IMR-90 (cell line): ENCODE data around the gene SLC44A1. TPM values are rescaled to one million over a fixed set of nuclear protein-coding genes. Genes with fewer than 3 reads are reported as not detected.

Experiments used
- ATAC-seq: fragments of 200-7000 bp; cut with Tn5 transposase; 2 replicates; pipeline ENCODE4 v1.9.1; 2020; ENCODE audit warnings: low read depth, mild to moderate bottlenecking, moderate library complexity
- BruUV-seq: library from RNA; stranded (reverse); fragments of 400-500 nt; replicated peaks from 2 replicates; lab custom pipeline; 2021; lab: Mats Ljungman, UMichigan
- CTCF ChIA-PET: fragments of 300-600 bp; formaldehyde crosslinking; extraction: SDS; loops from one replicate; lab custom pipeline; 2021; ENCODE audit warnings: antibody characterized with exemption; lab: Yijun Ruan, JAX
- POLR2A ChIA-PET: fragments of 300-600 bp; sonication (Branson Sonifier 250); formaldehyde crosslinking; loops from one replicate; lab custom pipeline; 2022; ENCODE audit warnings: antibody characterized with exemption; ENCODE audit not compliant: unreplicated experiment; lab: Charles Lee
- DNase-seq: peaks from one replicate; pipeline ENCODE4 v3.0.0; 2013
- H2AFZ ChIP-seq: replicated peaks from 2 replicates; pipeline ENCODE3; 2013; ENCODE audit warnings: low read length, mild to moderate bottlenecking; ENCODE audit not compliant: poor library complexity
- H2AK5ac ChIP-seq: 2 replicates; pipeline ENCODE4 v1.6.1; 2013; ENCODE audit warnings: low read depth, low read length, inconsistent platforms
- H2AK9ac ChIP-seq: replicated peaks from 2 replicates; pipeline ENCODE3; 2013; ENCODE audit warnings: mild to moderate bottlenecking, low read depth, low read length, moderate library complexity; ENCODE audit not compliant: poor library complexity
- H2BK120ac ChIP-seq: 2 replicates; pipeline ENCODE4 v1.6.1; 2013; ENCODE audit warnings: low read depth, low read length, inconsistent platforms
- H2BK15ac ChIP-seq: 3 replicates; pipeline ENCODE4 v1.6.1; 2013; ENCODE audit warnings: low read depth, low read length, inconsistent platforms
- H2BK20ac ChIP-seq: 2 replicates; pipeline ENCODE4 v1.6.1; 2013; ENCODE audit warnings: low read depth, mild to moderate bottlenecking, inconsistent platforms, low read length, moderate library complexity
- H2BK5ac ChIP-seq: 2 replicates; pipeline ENCODE4 v1.6.1; 2013; ENCODE audit warnings: mild to moderate bottlenecking, low read depth, low read length, inconsistent platforms; ENCODE audit not compliant: poor library complexity, severe bottlenecking
- H3K14ac ChIP-seq: replicated peaks from 2 replicates; pipeline ENCODE4 v1.6.1; 2013; ENCODE audit warnings: low read depth, low read length, inconsistent platforms
- H3K18ac ChIP-seq: 2 replicates; pipeline ENCODE4 v1.6.1; 2013; ENCODE audit warnings: low read depth, low read length, control low read depth
- H3K23ac ChIP-seq: 2 replicates; pipeline ENCODE4 v1.6.1; 2013; ENCODE audit warnings: low read depth, low read length, inconsistent platforms
- H3K27ac ChIP-seq: 2 replicates; pipeline ENCODE4 v1.5.1; 2013; ENCODE audit warnings: mild to moderate bottlenecking, control low read depth, low read length; ENCODE audit not compliant: insufficient read depth
- H3K27me3 ChIP-seq: 2 replicates; pipeline ENCODE4 v1.6.1; 2013; ENCODE audit warnings: low read length; ENCODE audit not compliant: control insufficient read depth, insufficient read depth
- H3K36me3 ChIP-seq: 2 replicates; pipeline ENCODE4 v1.6.1; 2013; ENCODE audit warnings: low read length, mixed read lengths; ENCODE audit not compliant: control insufficient read depth, insufficient read depth
- H3K4ac ChIP-seq: 2 replicates; pipeline ENCODE4 v1.6.1; 2013; ENCODE audit warnings: low read depth, low read length, inconsistent platforms
- H3K4me1 ChIP-seq: 2 replicates; pipeline ENCODE4 v1.6.1; 2013; ENCODE audit warnings: low read length, mixed read lengths; ENCODE audit not compliant: control insufficient read depth, insufficient read depth
- H3K4me2 ChIP-seq: 2 replicates; pipeline ENCODE4 v1.6.1; 2013; ENCODE audit warnings: low read depth, mild to moderate bottlenecking, control low read depth, low read length, moderate library complexity
- H3K4me3 ChIP-seq: 2 replicates; pipeline ENCODE4 v1.5.1; 2013; ENCODE audit warnings: low read depth, mild to moderate bottlenecking, control low read depth, low read length, moderate library complexity; ENCODE audit not compliant: insufficient read depth
- H3K56ac ChIP-seq: 2 replicates; pipeline ENCODE4 v1.6.1; 2013; ENCODE audit warnings: low read length, inconsistent platforms; ENCODE audit not compliant: insufficient read depth; ENCODE audit errors: extremely low read depth
- H3K79me1 ChIP-seq, 2 experiments: 2 replicates each; pipeline ENCODE4 v1.6.1; 2013; ENCODE audit warnings: low read length in 2 of 2, inconsistent platforms in 1 of 2, low read depth in 1 of 2
- H3K9ac ChIP-seq: 2 replicates; pipeline ENCODE4 v1.6.1; 2013; ENCODE audit warnings: low read depth, low read length, control low read depth
- H3K9me1 ChIP-seq: 2 replicates; pipeline ENCODE4 v1.6.1; 2013; ENCODE audit warnings: low read length, inconsistent platforms; ENCODE audit not compliant: insufficient read depth
- H3K9me3 ChIP-seq: 2 replicates; pipeline ENCODE4 v1.6.1; 2013; ENCODE audit warnings: low read length; ENCODE audit not compliant: control insufficient read depth, insufficient read depth
- H4K20me1 ChIP-seq: 2 replicates; pipeline ENCODE4 v1.6.1; 2013; ENCODE audit warnings: low read length, inconsistent platforms; ENCODE audit not compliant: insufficient read depth
- H4K5ac ChIP-seq: 2 replicates; pipeline ENCODE4 v1.6.1; 2013; ENCODE audit warnings: mild to moderate bottlenecking, low read depth, low read length, control low read depth
- H4K8ac ChIP-seq, 2 experiments: 2 replicates each; pipeline ENCODE4 v1.6.1; 2013; ENCODE audit warnings: low read depth in 2 of 2, low read length in 2 of 2, control low read depth in 1 of 2, inconsistent platforms in 1 of 2
- H4K91ac ChIP-seq: 2 replicates; pipeline ENCODE4 v1.6.1; 2013; ENCODE audit warnings: low read depth, low read length, inconsistent platforms; ENCODE audit not compliant: insufficient read depth
- BHLHE40 ChIP-seq: fragments of 150-350 bp; IDR thresholded peaks from 2 replicates; pipeline ENCODE4 v1.6.1; 2016; ENCODE audit warnings: mild to moderate bottlenecking, low read depth, low read length
- CEBPB ChIP-seq: IDR thresholded peaks from 2 replicates; pipeline ENCODE4 v1.6.1; 2012; ENCODE audit warnings: low read depth, low read length, improper control_type of control experiment
- SMC3 ChIP-seq: fragments of 150-350 bp; IDR thresholded peaks from 2 replicates; pipeline ENCODE4 v1.6.1; 2016; ENCODE audit warnings: low read depth, mild to moderate bottlenecking, antibody characterized with exemption, low read length, moderate library complexity
- USF2 ChIP-seq: fragments of 150-350 bp; IDR thresholded peaks from 2 replicates; pipeline ENCODE4 v1.6.1; 2017; ENCODE audit warnings: mild to moderate bottlenecking, antibody characterized with exemption, low read length, low read depth
- WGBS, 2 experiments: methylation state at CpG; one replicate each; pipeline versions ENCODE4 v1.1.5 to v1.1.7; 2013; ENCODE audit warnings: missing lambda C conversion rate in 2 of 2; ENCODE audit not compliant: insufficient read length in 1 of 2; ENCODE audit errors: extremely low coverage in 2 of 2; 5-methylcytosine and 5-hydroxymethylcytosine counted together
- dilution Hi-C: fragments of 300-500 bp; cut with HindIII; formaldehyde crosslinking; loops from one replicate; pipeline ENCODE4 v1.14.3; 2018; ENCODE audit warnings: low sequenced_read_pairs; ENCODE audit not compliant: unreplicated experiment
- in situ Hi-C: fragments of 300-500 bp; cut with MboI; formaldehyde crosslinking; loops from 3 replicates; pipeline ENCODE4 v1.14.3; 2019; ENCODE audit warnings: low sequenced_read_pairs, inconsistent platforms, mixed read lengths
- intact Hi-C: fragments of 100-400 bp; cut with micrococcal nuclease; formaldehyde crosslinking; loops from 2 replicates; pipeline ENCODE4 v1.10.0; 2022
- polyA plus RNA-seq, 3 experiments: library from polyadenylated mRNA; depleted of rRNA; stranded (reverse); fragments of >200 nt; gene quantifications; 2 replicates each; pipeline ENCODE4 v1.2.3, GENCODE V29; 2012; ENCODE audit warnings: low replicate concordance in 1 of 3
- total RNA-seq: library from RNA; depleted of rRNA; stranded (reverse); fragments of >200 nt; gene quantifications from 2 replicates; pipeline ENCODE4 v1.2.3, GENCODE V29; 2012

Gene SLC44A1
- total and polyA plus RNA-seq, 2 of the 4 experiments (the other 2 are of a cell fraction) = 5.2 to 21.7 TPM

DNA sequence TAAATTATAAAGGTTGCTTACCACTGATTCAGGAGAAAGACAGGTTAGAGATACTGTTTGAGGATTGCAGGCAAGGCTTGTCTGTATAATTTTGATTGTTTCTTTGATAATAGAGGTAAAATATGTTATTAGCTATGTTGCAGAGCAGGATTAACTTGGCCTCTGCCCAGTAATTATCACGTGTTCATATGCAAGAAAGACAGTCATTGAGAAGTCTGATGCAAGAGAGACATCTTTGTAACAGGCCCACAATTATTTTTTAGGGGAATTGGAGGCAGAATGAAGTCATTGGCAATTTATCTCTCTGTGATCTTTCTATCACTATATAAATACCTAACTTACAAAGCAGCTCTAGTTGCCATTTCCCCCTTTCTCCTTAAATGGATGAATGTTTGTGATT is 46.0 kb downstream of the SLC44A1 start:
- H3K23ac ChIP-seq = no peak overlapping the region
- no peak for TF ChIP-seq BHLHE40
- TF ChIP-seq CEBPB = peak; percentile 72
- TF ChIP-seq USF2 = peak; percentile 43; the same call in 1 of the 2 replicates
- TF ChIP-seq SMC3 = no peak
- dilution Hi-C loops = no loop called here

More for the DNA sequence above, 46.0 kb downstream of the SLC44A1 start:
- Histone ChIP-seq H3K4me1 (peaks cover 5% of the 10 kb centered on the region), H2AFZ (no peak overlapping the region), H2AK5ac (no peak overlapping the region), H3K4me2 (no peak overlapping the region), H3K27me3 (no peaks in the 10 kb centered on the region), H4K5ac (no peak overlapping the region), H4K20me1 (no peaks in the 10 kb centered on the region; the same call in 1 of the 2 replicates), H3K14ac (no peak overlapping the region; the same call in 1 of the 2 replicates), H3K9me1 (no peaks in the 10 kb centered on the region), H3K18ac (no peak overlapping the region; the same call in 1 of the 2 replicates), H3K9me3 (no peaks in the 10 kb centered on the region), H4K91ac (no peak overlapping the region), H3K79me1 (peaks cover 5 to 6% of the 10 kb centered on the region in 2 experiments; a peak in 3 of 4 replicates), H3K27ac (no peak overlapping the region), H2AK9ac (no peak overlapping the region), H2BK120ac (no peak overlapping the region), H3K4me3 (no peak overlapping the region), H2BK5ac (no peak overlapping the region), H4K8ac (no peak overlapping the region), H3K9ac (no peak overlapping the region), H2BK20ac (no peak overlapping the region), H3K4ac (no peak overlapping the region), H2BK15ac (no peak overlapping the region), H3K36me3 (no peaks in the 10 kb centered on the region), H3K56ac (no peak overlapping the region)
- no TSS peak for BruUV-seq
- intact Hi-C loops (no loop called here), in situ Hi-C loops (no loop called here)
- ATAC-seq (no peak), DNase-seq (peak; percentile 55)
- CTCF ChIA-PET = no interaction called here
- WGBS, 2 experiments = no CpG with 5 or more reads among the region's 1 CpG
- POLR2A ChIA-PET = no interaction called here
